ENCODE measurements around the gene MCUB.

Gene MCUB

DNA sequence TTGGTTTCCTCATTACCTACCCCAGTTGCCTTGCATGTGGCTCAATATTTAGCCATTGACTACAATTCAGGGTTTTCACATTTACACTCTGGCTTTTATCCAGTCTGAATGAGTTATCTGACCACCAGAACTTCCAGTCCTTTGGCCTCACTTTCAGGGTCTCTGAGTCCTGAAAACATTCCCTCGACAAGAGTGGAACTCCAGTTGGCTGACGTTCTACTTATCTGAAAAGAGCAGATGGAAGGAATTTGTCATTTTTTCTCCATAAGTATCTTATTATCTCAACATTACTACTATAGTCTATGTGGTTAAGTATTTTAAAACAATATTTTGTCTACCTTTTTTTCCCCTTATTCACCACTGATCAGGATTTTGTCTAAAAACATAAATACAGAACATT is 148.4 kb downstream of the MCUB start:
- TF ChIP-seq, protein P1, sequence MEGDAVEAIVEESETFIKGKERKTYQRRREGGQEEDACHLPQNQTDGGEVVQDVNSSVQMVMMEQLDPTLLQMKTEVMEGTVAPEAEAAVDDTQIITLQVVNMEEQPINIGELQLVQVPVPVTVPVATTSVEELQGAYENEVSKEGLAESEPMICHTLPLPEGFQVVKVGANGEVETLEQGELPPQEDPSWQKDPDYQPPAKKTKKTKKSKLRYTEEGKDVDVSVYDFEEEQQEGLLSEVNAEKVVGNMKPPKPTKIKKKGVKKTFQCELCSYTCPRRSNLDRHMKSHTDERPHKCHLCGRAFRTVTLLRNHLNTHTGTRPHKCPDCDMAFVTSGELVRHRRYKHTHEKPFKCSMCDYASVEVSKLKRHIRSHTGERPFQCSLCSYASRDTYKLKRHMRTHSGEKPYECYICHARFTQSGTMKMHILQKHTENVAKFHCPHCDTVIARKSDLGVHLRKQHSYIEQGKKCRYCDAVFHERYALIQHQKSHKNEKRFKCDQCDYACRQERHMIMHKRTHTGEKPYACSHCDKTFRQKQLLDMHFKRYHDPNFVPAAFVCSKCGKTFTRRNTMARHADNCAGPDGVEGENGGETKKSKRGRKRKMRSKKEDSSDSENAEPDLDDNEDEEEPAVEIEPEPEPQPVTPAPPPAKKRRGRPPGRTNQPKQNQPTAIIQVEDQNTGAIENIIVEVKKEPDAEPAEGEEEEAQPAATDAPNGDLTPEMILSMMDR (IDR thresholded peaks at IDR 0.05; ENCODE audit: low read length, missing control alignments): no peak
- no peak overlapping the region for H3K4me3 ChIP-seq (replicated peaks; ENCODE audit: low read depth, low read length)
- DNase-seq (ENCODE audit: low read depth): no peak

DNA sequence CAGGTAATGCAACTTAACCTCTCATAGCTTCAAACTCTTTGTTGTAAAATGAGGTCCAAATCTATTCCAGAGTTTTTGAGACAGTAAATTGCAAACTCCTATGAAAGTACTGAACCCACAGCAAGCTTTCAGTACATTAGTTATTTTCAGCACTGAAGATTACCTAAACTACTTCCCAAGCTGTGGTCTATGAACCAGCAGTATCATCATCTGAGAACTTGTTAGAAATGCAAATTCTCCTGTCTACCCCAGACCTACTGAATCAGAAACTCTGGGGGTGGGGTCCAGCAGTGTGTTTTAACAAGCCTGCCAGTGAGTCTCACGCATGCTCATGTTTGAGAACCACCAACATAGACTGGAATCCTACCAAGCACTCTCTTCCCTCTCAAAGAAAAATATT is 148.9 kb downstream of the MCUB start:
- H3K4me3 ChIP-seq (replicated peaks; ENCODE audit: low read depth, low read length): no peak overlapping the region
- no peak for DNase-seq (ENCODE audit: low read depth)
- TF ChIP-seq, protein P1 (IDR thresholded peaks at IDR 0.05; ENCODE audit: low read length, missing control alignments): no peak

DNA sequence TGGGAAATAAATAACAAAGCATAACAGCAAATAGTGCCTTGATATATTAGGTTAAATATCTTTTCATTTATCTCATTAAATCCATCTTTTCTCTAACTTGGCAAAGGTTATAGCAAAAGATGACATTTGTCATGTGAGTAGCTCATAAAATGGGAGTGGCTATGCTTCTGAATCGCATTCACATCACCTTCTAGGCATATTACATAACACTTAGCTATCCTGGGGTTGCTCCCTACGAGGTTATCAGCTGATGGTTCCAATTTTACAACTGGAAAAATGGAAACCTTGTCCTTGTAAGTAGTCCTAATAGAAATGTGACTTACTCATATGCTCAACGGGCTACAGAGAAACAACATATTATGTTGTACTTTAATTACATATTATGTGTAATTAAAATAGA is 153.5 kb downstream of the MCUB start:
- DNase-seq (ENCODE audit: low read depth): no peak
- TF ChIP-seq, protein P1 (IDR thresholded peaks at IDR 0.05; ENCODE audit: low read length, missing control alignments): no peak
- H3K4me3 ChIP-seq (replicated peaks; ENCODE audit: low read depth, low read length): no peak overlapping the region

DNA sequence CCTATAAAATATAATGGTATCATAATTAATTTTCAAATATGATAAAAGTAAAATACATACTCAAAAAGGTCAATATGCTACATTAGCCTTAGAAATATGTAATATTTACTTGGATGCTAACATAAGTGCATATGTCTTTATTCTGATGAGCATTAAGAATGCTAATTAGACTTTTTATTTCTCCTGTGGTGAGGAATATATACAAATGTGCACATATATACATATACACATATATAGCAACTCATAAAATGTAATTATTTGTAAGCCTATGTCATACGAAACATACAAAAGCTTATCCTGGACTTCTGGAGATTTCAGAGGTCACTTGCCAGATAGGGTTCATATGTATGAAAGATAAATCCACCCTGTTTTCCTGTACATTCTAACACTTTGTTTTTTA is 158.7 kb downstream of the MCUB start:
- no peak for DNase-seq (ENCODE audit: low read depth)
- TF ChIP-seq, protein P1 (IDR thresholded peaks at IDR 0.05; ENCODE audit: low read length, missing control alignments): no peak
- no peak overlapping the region for H3K4me3 ChIP-seq (replicated peaks; ENCODE audit: low read depth, low read length)

DNA sequence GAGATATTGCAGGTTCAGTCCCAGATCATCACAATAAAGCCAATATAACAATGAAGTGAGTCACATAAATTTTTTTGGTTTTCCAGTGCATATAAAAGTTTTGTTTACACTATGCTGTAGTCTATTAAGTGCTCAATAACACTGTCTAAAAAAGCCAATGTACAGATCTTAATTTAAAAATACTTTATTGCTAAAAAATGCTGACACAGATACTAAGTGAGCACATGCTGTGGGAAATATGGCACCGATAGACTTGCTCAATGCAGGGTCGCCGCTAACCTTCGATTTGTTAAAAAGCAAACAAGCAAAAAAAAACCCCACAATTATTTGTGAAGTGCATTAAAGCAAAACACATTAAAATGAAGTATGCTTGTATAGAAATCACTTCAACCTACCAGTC is 159.6 kb downstream of the MCUB start:
- DNase-seq (ENCODE audit: low read depth): no peak
- TF ChIP-seq, protein P1 (IDR thresholded peaks at IDR 0.05; ENCODE audit: low read length, missing control alignments): no peak
- H3K4me3 ChIP-seq (replicated peaks; ENCODE audit: low read depth, low read length): no peak overlapping the region

DNA sequence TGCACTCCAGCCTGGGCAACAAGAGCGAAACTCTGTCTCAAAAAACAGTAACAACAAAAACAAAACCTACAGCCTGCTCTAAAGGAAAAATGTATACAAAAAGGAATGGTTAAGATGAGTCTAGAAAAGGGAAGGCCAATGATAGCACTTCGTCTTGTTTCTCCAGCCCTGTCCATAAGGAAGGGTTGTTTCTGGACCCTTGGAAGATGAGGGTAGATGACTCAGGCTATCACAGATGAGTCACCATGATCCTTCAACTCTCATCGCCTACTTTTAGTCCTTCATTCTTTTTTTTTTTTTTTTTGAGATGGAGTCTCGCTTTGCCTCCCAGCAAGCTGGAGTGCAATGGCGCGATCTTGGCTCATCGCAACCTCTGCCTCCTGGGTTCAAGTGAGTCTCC is 161.0 kb downstream of the MCUB start:
- TF ChIP-seq, protein P1 (IDR thresholded peaks at IDR 0.05; ENCODE audit: low read length, missing control alignments): no peak
- H3K4me3 ChIP-seq (replicated peaks; ENCODE audit: low read depth, low read length): no peak overlapping the region
- peak; percentile 13 for DNase-seq (ENCODE audit: low read depth)

DNA sequence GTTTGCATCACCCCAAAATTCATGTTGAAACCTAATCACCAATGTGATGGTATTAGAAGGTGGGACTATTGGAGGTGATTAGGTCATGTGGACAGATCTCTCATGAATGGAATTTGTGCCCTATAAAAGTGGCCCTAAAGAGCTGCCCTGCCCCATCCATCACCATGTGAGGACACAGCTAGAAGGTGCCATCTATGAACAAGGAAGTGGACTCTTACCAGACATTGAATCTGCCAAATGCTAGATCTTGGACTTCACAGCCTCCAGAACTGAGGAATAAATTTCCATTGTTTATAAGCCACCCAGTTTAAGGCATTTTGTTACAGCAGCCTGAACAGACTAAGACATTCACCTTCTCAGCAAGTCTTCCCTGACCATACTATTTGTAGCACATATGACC is 162.3 kb downstream of the MCUB start:
- no peak overlapping the region for H3K4me3 ChIP-seq (replicated peaks; ENCODE audit: low read depth, low read length)
- no peak for DNase-seq (ENCODE audit: low read depth)
- TF ChIP-seq, protein P1 (IDR thresholded peaks at IDR 0.05; ENCODE audit: low read length, missing control alignments): no peak

Data from fibroblast of pulmonary artery (primary cell).